PC-3 (cell line): ENCODE data around the gene TRIM40.

Source experiments
- EZH2 ChIP-seq: fragments of 300-600 bp; sonication (generic); IDR thresholded peaks from one replicate; pipeline ENCODE4 v1.6.1; 2017; ENCODE audit warnings: antibody characterized with exemption, mild to moderate bottlenecking, low read length; ENCODE audit not compliant: unreplicated experiment
- EZH2phosphoT487 ChIP-seq: fragments of 300-600 bp; sonication (generic); IDR thresholded peaks from 2 replicates; pipeline ENCODE4 v1.6.1; 2018; ENCODE audit warnings: mild to moderate bottlenecking, antibody characterized with exemption, low read length, borderline replicate concordance
- TF ChIP-seq, protein P1 (sequence below): fragments of 300-600 bp; sonication (generic); conservative IDR thresholded peaks from 2 replicates; pipeline ENCODE4 v1.5.1; 2017; ENCODE audit warnings: antibody characterized with exemption, low read depth, mild to moderate bottlenecking, low read length

DNA sequence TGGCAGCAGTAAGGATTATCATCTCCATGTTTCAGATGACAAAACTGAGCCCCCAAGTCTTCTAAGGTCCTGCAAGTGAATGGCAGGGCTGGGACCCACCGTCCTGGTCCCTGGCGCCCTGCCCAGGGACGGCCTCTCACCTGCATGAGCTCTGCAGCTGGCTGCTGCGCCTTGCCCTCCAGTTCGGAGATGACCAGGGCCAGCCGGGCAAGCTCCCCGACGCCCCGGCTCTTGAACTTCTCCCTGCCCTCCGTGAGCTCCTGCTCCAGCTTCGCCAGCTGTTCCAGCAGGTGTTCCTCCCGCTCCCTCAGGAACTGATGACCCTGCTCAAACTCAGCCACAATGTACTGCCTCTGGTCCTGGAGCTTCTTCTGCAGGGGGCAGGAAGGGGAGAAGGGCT, 60.4 kb downstream of the TRIM40 start:
- TF ChIP-seq EZH2, result no peak
- TF ChIP-seq, protein P1, sequence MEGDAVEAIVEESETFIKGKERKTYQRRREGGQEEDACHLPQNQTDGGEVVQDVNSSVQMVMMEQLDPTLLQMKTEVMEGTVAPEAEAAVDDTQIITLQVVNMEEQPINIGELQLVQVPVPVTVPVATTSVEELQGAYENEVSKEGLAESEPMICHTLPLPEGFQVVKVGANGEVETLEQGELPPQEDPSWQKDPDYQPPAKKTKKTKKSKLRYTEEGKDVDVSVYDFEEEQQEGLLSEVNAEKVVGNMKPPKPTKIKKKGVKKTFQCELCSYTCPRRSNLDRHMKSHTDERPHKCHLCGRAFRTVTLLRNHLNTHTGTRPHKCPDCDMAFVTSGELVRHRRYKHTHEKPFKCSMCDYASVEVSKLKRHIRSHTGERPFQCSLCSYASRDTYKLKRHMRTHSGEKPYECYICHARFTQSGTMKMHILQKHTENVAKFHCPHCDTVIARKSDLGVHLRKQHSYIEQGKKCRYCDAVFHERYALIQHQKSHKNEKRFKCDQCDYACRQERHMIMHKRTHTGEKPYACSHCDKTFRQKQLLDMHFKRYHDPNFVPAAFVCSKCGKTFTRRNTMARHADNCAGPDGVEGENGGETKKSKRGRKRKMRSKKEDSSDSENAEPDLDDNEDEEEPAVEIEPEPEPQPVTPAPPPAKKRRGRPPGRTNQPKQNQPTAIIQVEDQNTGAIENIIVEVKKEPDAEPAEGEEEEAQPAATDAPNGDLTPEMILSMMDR, result no peak
- no peak for TF ChIP-seq EZH2phosphoT487
